Measurements from ENCODE around the gene RNH1.

The RNH1 gene

DNA sequence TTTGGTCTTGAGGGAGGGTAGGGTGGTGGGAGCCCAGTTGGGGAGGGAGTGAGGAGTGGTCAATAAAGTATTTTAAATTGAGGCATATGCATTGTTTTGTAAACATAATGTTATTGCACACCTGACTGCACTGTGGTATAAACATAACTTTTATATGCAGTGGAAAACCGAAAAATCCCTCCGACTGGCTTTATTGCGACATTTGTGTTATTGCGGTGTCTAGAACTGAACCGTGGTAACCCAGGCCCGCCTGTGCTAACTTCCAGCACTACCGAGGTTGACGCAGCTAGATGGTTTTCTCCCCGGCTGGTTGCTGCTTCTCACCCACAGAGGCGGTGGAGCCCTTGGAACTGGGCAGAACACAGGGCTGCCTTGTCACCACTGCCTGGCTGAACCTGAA is 7.6 kb upstream of the RNH1 start:
- Histone ChIP-seq H3K27me3 (ENCODE audit: low read length) (no peaks in the 10 kb centered on the region), H4K20me1 (ENCODE audit: low read depth, low read length) (no peaks in the 10 kb centered on the region), H3K9ac (ENCODE audit: low read length) (no peak overlapping the region), H2AFZ (ENCODE audit: low read depth, low read length, severe bottlenecking) (no peak overlapping the region), H3K4me2 (ENCODE audit: low read depth, low read length, poor library complexity, severe bottlenecking) (no peak overlapping the region), H3K27ac (ENCODE audit: low read depth, low read length) (no peak overlapping the region), H3K9me3 (ENCODE audit: insufficient read depth, low read length) (no peaks in the 10 kb centered on the region), H3K79me2 (ENCODE audit: insufficient read depth, low read length) (no peaks in the 10 kb centered on the region), H3K9me2 (replicated peaks; ENCODE audit: insufficient read depth, low read length) (no peaks in the 10 kb centered on the region), H3F3A (ENCODE audit: insufficient read depth) (no peaks in the 10 kb centered on the region), H3K4me3 (ENCODE audit: insufficient read depth, low read length, poor library complexity, severe bottlenecking) (no peak overlapping the region), H3K36me3 (ENCODE audit: low read length) (no peaks in the 10 kb centered on the region)
- TF ChIP-seq, protein P1, sequence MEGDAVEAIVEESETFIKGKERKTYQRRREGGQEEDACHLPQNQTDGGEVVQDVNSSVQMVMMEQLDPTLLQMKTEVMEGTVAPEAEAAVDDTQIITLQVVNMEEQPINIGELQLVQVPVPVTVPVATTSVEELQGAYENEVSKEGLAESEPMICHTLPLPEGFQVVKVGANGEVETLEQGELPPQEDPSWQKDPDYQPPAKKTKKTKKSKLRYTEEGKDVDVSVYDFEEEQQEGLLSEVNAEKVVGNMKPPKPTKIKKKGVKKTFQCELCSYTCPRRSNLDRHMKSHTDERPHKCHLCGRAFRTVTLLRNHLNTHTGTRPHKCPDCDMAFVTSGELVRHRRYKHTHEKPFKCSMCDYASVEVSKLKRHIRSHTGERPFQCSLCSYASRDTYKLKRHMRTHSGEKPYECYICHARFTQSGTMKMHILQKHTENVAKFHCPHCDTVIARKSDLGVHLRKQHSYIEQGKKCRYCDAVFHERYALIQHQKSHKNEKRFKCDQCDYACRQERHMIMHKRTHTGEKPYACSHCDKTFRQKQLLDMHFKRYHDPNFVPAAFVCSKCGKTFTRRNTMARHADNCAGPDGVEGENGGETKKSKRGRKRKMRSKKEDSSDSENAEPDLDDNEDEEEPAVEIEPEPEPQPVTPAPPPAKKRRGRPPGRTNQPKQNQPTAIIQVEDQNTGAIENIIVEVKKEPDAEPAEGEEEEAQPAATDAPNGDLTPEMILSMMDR (IDR thresholded peaks at IDR 0.05; ENCODE audit: insufficient read depth, low read length, poor library complexity, severe bottlenecking): no peak
- no peak for TF ChIP-seq EZH2phosphoT487 (conservative IDR thresholded peaks at IDR 0.05; ENCODE audit: low read length)

DNA sequence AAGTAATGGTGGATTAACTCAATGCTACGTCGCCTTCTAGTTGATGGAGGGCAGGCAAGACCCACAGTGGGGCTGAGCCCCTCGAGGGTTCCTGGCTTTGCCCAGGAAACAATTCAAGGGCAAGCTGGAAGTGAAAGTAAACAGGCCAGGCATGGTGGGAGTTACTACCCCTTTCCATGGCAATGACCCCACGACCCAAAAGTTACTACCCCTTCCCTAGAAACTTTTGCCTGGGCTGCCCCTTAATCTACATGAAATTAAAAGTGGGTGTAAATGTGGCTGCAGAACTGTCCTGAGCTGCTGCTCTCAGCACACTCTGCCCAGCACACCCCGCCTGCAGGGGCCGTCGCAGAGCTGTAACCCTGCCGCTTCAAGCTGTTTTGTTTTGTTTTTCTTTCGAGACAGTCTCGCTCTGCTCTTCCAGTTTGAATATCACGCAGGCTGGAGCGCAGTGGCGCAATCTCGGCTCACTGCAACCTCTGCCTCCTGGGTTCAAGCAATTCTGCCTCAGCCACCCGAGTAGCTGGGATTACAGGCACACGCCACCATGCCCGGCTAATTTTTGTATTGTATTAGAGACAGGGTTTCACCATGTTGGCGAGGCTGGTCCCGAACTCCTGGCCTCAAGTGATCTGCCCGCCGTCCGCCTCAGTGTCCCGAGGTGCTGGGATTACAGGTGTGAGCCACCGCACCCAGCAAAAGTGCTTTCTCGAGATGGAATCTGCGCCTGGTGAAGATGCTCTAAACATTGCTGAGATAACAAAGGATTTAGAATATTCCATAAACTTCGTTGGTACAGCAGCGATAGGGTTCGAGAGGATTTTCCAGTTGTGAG is 5.9 kb upstream of the RNH1 start:
- H3K4me3 ChIP-seq (ENCODE audit: insufficient read depth, low read length, poor library complexity, severe bottlenecking): no peak overlapping the region
- no peak overlapping the region for H2AFZ ChIP-seq (ENCODE audit: low read depth, low read length, severe bottlenecking)
- no peaks in the 10 kb centered on the region for H3F3A ChIP-seq (ENCODE audit: insufficient read depth)
- no peak overlapping the region for H3K4me2 ChIP-seq (ENCODE audit: low read depth, low read length, poor library complexity, severe bottlenecking)
- H3K9me2 ChIP-seq (replicated peaks; ENCODE audit: insufficient read depth, low read length): no peaks in the 10 kb centered on the region
- H3K27me3 ChIP-seq (ENCODE audit: low read length): no peaks in the 10 kb centered on the region
- H3K27ac ChIP-seq (ENCODE audit: low read depth, low read length): no peak overlapping the region
- no peaks in the 10 kb centered on the region for H3K9me3 ChIP-seq (ENCODE audit: insufficient read depth, low read length)
- H4K20me1 ChIP-seq (ENCODE audit: low read depth, low read length): no peaks in the 10 kb centered on the region
- H3K36me3 ChIP-seq (ENCODE audit: low read length): no peaks in the 10 kb centered on the region
- no peak overlapping the region for H3K9ac ChIP-seq (ENCODE audit: low read length)
- TF ChIP-seq, protein P1 (IDR thresholded peaks at IDR 0.05; ENCODE audit: insufficient read depth, low read length, poor library complexity, severe bottlenecking): no peak
- no peaks in the 10 kb centered on the region for H3K79me2 ChIP-seq (ENCODE audit: insufficient read depth, low read length)

DNA sequence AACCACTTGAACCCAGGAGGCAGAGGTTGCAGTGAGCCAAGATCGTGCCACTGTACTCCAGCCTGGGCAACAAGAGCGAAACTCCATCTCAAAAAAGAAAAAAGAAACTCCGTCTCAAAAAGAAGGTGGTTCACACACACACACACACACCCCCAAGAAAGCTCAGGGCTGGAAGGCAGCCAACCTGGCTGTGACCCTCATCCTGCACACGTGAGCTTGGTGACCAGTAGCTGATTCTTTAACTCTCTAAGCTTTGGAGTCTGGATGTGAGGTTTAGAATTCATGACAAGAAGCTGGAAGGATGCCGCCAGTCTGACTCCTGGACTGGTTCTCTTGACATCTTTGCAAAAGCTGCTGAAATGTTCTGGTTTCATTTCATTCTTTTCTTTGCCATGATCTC is 1.9 kb upstream of the RNH1 start:
- no peaks in the 10 kb centered on the region for H3K27me3 ChIP-seq (ENCODE audit: low read length)
- H3K4me2 ChIP-seq (ENCODE audit: low read depth, low read length, poor library complexity, severe bottlenecking): no peak overlapping the region
- peaks cover 12% of the 10 kb centered on the region for H3K79me2 ChIP-seq (ENCODE audit: insufficient read depth, low read length)
- H3K9ac ChIP-seq (ENCODE audit: low read length): no peak overlapping the region
- no peak overlapping the region for H3K4me3 ChIP-seq (ENCODE audit: insufficient read depth, low read length, poor library complexity, severe bottlenecking)
- no peak overlapping the region for H3K27ac ChIP-seq (ENCODE audit: low read depth, low read length)
- H3K9me2 ChIP-seq (replicated peaks; ENCODE audit: insufficient read depth, low read length): no peaks in the 10 kb centered on the region
- no peaks in the 10 kb centered on the region for H3K9me3 ChIP-seq (ENCODE audit: insufficient read depth, low read length)
- H3F3A ChIP-seq (ENCODE audit: insufficient read depth): peaks cover 6% of the 10 kb centered on the region; the same call in 1 of the 2 replicates
- TF ChIP-seq, protein P1 (IDR thresholded peaks at IDR 0.05; ENCODE audit: insufficient read depth, low read length, poor library complexity, severe bottlenecking): no peak
- no peak for TF ChIP-seq EZH2phosphoT487 (conservative IDR thresholded peaks at IDR 0.05; ENCODE audit: low read length)
- no peak overlapping the region for H2AFZ ChIP-seq (ENCODE audit: low read depth, low read length, severe bottlenecking)
- no peaks in the 10 kb centered on the region for H3K36me3 ChIP-seq (ENCODE audit: low read length)
- H4K20me1 ChIP-seq (ENCODE audit: low read depth, low read length): no peaks in the 10 kb centered on the region
